Measurements from ENCODE around the gene EHBP1L1.

Gene EHBP1L1

GRCh38 chr11:65546217-65546958, 29.5 kb upstream of the EHBP1L1 start:
- DNase-seq: no peak

- DNase-seq: no peak
Observed at GRCh38 chr11:65547446-65548125, 28.3 kb upstream of the EHBP1L1 start.

DNA sequence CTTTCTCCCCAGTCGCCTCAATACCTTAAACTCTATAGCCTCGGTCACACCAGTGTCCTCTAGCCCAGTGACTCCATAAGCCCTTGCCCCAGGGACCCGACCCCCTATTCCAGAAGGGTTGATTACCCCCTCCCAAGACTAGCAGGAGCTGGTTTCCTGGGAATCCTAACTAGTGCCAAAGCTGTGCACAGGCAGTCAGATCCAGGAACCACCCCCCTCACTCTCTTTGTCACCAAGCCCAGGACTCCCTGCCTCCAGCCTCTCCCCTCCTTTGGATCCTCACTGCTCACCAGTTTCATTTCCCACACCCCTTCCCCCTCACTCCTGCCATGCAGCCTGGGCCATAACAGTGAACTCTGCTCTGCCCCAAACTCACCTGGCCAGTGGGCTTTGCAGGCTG, 27.5 kb upstream of the EHBP1L1 start:
- DNase-seq: no peak

DNA sequence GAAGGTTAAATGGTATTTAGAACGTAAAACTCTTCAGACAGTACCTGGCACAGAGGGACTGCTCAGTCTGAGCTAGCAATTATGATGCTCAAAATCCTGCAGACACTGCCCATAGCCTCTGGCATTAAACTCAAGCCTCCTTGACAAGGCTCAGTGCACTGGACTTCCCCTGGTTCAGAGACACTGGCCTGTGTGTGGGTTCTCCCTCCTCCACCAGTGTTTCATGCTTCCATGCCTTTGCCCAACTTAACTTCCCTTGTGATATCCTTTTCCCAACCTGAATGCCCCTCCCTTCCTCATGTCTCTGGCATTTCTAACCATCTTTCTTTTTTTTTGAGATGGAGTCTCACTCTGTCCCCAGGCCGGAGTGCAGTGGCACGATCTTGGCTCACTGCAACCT, 26.8 kb upstream of the EHBP1L1 start:
- DNase-seq: no peak

DNA sequence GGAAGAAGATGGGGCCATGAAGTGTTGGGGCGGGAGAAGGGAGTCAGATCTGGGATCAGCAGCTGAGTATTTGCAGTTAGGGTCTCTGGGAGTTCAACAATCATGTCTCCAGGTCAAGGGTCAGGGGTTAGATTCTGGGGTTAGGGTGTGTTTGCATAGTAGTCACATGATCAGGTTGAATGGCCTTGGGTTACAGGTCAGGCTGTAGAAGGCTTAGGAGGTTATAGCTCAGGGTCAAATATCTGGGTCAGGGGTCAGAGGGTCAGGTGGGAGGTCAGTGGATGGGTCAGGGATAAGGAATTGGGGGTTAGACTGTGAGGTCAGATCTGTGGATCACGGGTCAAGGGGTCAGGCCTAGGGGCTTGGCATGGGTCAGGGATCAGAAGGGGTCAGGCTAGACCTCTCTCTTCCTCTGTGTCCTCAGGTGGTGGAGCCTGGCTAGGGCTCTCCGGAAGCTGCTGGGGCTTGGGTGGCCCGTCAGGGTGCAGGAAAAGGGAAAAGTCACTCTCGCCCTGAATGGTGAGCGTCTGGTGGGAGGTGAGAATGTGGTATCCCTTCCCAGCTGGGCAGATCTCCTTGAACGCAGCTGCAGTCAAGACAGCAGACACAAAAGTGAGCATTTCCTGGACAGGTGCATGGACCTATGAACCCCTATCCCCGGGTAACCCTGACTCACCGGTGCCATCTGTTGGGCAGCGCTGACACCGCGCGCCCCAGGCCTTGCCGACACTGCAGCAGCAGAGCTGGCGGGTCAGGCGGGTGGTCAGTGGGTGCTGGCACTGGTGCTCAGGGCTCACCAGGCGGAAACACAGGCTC, 24.1 kb upstream of the EHBP1L1 start:
- DNase-seq: no peak

GRCh38 chr11:65552388-65552951, 23.4 kb upstream of the EHBP1L1 start:
- no peak for DNase-seq

DNA sequence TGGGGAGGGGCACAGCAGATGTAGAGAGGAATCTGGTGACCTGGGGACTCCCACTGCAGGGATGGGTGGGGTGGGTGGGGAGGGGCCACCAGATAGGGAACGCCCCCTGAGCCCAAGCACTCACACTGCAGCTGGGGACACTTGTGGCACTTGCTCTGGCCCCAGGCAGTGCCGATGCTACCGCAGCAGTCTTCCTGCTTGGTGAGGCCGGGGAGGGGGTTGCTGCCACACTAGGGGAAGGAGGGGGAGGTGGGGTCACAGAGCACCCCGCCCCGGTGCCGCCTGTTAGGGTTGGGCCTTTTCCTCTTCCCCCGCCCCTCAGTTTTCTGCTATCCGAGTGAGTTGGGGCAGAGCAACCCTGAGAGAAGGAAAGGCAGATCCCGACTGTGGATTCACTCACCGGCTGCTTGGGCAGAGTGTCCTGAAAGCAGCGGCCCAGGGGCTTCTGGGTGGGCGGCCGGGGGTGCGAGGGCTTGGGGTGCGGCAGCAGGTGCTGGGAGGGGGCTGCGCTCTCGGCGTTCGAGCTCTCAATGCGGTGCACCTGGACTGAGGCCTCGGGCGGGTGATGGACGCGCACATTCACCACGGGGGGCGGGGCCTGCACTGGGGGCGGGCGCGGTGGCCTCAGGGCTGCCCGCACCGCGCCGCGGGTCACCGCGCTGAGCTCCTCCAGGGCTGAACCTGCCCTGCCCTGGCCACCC, 22.4 kb upstream of the EHBP1L1 start:
- DNase-seq: no peak

GRCh38 chr11:65554057-65554818, 21.6 kb upstream of the EHBP1L1 start:
- DNase-seq: no peak

GRCh38 chr11:65554842-65555430, 20.9 kb upstream of the EHBP1L1 start:
- DNase-seq: no peak

- no peak for DNase-seq
Observed at GRCh38 chr11:65555693-65556231, 20.1 kb upstream of the EHBP1L1 start.

- no peak for DNase-seq
Observed at GRCh38 chr11:65556470-65557279, 19.2 kb upstream of the EHBP1L1 start.

- no peak for DNase-seq
Observed at GRCh38 chr11:65557280-65558001, 18.4 kb upstream of the EHBP1L1 start.

GRCh38 chr11:65558002-65558929, 17.6 kb upstream of the EHBP1L1 start, which contains the start of gene LTBP3:
Gene LTBP3, minus strand, starts transcription at chr11:65558359. Its CDS starts 400 bp downstream, at chr11:65557959.
- peak; percentile 47 to 86 for DNase-seq

- DNase-seq: peak; percentile 70 to 89
Observed at GRCh38 chr11:65558930-65559509, 16.8 kb upstream of the EHBP1L1 start.

- peak in 1 of 2 experiments; percentile 66 for DNase-seq
Observed at GRCh38 chr11:65559535-65559934, 16.3 kb upstream of the EHBP1L1 start.

DNA sequence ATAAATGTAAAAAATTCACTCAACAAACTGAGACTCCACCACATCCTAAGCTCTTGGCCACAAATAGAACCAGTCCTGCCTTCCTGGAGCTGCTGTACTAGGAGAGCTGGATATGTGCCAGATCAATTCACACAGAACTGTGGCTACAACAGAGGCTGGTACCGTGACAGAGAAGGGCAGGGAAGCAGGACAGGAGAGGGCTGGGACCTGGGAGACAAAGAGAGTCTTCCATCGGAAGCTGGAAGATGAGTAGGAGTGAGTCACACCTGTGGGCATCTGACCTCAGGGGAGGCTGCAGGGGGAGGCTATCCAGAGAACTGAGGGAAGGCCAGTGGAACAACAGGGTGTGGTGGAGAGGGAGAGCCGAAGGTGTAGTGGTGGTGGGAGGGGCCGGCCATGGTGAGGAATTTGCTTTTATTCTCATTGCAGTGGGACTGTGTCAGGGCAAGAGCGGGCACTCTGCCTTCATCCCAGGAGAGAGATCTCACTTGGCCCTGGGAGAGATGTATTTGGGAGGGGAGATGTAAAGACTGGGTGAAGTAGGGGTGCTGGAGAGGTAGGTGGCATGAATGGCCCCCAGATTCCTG, 15.8 kb upstream of the EHBP1L1 start:
- peak; percentile 71 to 83 for DNase-seq

All from NCI-H446 (cell line).